Osteoblast (primary cell): Measurements from ENCODE around the gene SLC27A4. TPM values are rescaled to one million over a fixed set of nuclear protein-coding genes. Genes with fewer than 3 reads are reported as not detected.
A peak's percentile ranks its signal among the peaks of the same experiment; 100 is the strongest.

Experiments used
- DNase-seq: peaks from one replicate; pipeline ENCODE4 v3.0.0; 2011; ENCODE audit warnings: low spot score, mixed read lengths; ENCODE audit not compliant: insufficient read length; ENCODE audit errors: missing footprints
- H2AFZ ChIP-seq: 2 replicates; pipeline ENCODE4 v1.6.0; 2011; ENCODE audit warnings: mild to moderate bottlenecking, low read length
- H3K27ac ChIP-seq: 2 replicates; pipeline ENCODE4 v1.5.1; 2011; ENCODE audit warnings: mild to moderate bottlenecking, low read depth, low read length, moderate library complexity
- H3K27me3 ChIP-seq: 2 replicates; pipeline ENCODE4 v1.6.0; 2012; ENCODE audit warnings: mild to moderate bottlenecking, control low read depth, inconsistent platforms, low read length, moderate library complexity; ENCODE audit not compliant: insufficient read depth
- H3K36me3 ChIP-seq: 2 replicates; pipeline ENCODE4 v1.5.1; 2011; ENCODE audit warnings: mild to moderate bottlenecking, low read length, control low read depth, moderate library complexity; ENCODE audit not compliant: insufficient read depth
- H3K4me1 ChIP-seq: 2 replicates; pipeline ENCODE4 v1.5.1; 2011; ENCODE audit warnings: mild to moderate bottlenecking, low read length, control low read depth, moderate library complexity; ENCODE audit not compliant: insufficient read depth
- H3K4me2 ChIP-seq: 2 replicates; pipeline ENCODE4 v1.6.0; 2011; ENCODE audit warnings: mild to moderate bottlenecking, low read length; ENCODE audit not compliant: insufficient read depth
- H3K4me3 ChIP-seq: fragments of 200-600 bp; sonication (generic); 3 replicates; pipeline ENCODE4 v1.5.1; 2012; ENCODE audit warnings: mild to moderate bottlenecking, low read length, inconsistent platforms; ENCODE audit not compliant: insufficient read depth
- H3K79me2 ChIP-seq: 2 replicates; pipeline ENCODE4 v1.6.0; 2012; ENCODE audit warnings: mild to moderate bottlenecking, low read length, control low read depth, inconsistent platforms; ENCODE audit not compliant: insufficient read depth
- H3K9me3 ChIP-seq: 2 replicates; pipeline ENCODE4 v1.5.1; 2011; ENCODE audit warnings: low read depth, low read length, control low read depth
- H4K20me1 ChIP-seq: 2 replicates; pipeline ENCODE4 v1.6.0; 2012; ENCODE audit warnings: mild to moderate bottlenecking, low read length, control low read depth; ENCODE audit not compliant: insufficient read depth
- CTCF ChIP-seq: IDR thresholded peaks from 2 replicates; pipeline ENCODE4 v1.5.1; 2011; ENCODE audit warnings: mild to moderate bottlenecking, low read depth, low read length, moderate library complexity; ENCODE audit errors: extremely low read depth
- total RNA-seq: library from RNA; depleted of rRNA; stranded (reverse); fragments of >200 nt; gene quantifications from 2 replicates; pipeline ENCODE4 v1.2.3, GENCODE V29; 2012

SLC27A4 gene
- total RNA-seq, 1 donor: 21.4 TPM

- no peak overlapping the region for H2AFZ ChIP-seq
- H3K4me3 ChIP-seq: no peak overlapping the region
- H3K4me2 ChIP-seq: no peak overlapping the region
- H4K20me1 ChIP-seq: no peaks in the 10 kb centered on the region
- peak; percentile 45 for DNase-seq
- H3K4me1 ChIP-seq: peaks cover 10% of the 10 kb centered on the region
- no peaks in the 10 kb centered on the region for H3K79me2 ChIP-seq
- H3K27ac ChIP-seq: no peak overlapping the region
- no peaks in the 10 kb centered on the region for H3K9me3 ChIP-seq
- TF ChIP-seq CTCF: no peak
- peaks cover 6% of the 10 kb centered on the region for H3K36me3 ChIP-seq
- no peaks in the 10 kb centered on the region for H3K27me3 ChIP-seq
These were observed 18.5 kb downstream of the SLC27A4 start for GRCh38 chr9:128358861-128359260.

GRCh38 chr9:128360826-128361225 lies 20.5 kb downstream of the SLC27A4 start:
- Histone ChIP-seq H3K27me3 (no peaks in the 10 kb centered on the region), H3K4me1 (peaks cover 18% of the 10 kb centered on the region), H2AFZ (no peak overlapping the region), H3K79me2 (no peaks in the 10 kb centered on the region), H3K4me2 (no peak overlapping the region), H4K20me1 (no peaks in the 10 kb centered on the region), H3K27ac (no peak overlapping the region), H3K36me3 (peaks cover 1% of the 10 kb centered on the region), H3K4me3 (no peak overlapping the region), H3K9me3 (no peaks in the 10 kb centered on the region)
- no peak for TF ChIP-seq CTCF
- peak; percentile 67 for DNase-seq

GRCh38 chr9:128361296-128361985 lies 21.1 kb downstream of the SLC27A4 start:
- H3K36me3 ChIP-seq: no peaks in the 10 kb centered on the region
- H3K27ac ChIP-seq: no peak overlapping the region
- H3K79me2 ChIP-seq: no peaks in the 10 kb centered on the region
- H3K4me1 ChIP-seq: peaks cover 18% of the 10 kb centered on the region
- peak overlapping the region; percentile 88 for H3K4me2 ChIP-seq
- DNase-seq: peak; percentile 81
- peak overlapping the region; percentile 88 for H2AFZ ChIP-seq
- H3K9me3 ChIP-seq: no peaks in the 10 kb centered on the region
- peak overlapping the region; percentile 72 for H3K4me3 ChIP-seq
- no peaks in the 10 kb centered on the region for H4K20me1 ChIP-seq
- no peaks in the 10 kb centered on the region for H3K27me3 ChIP-seq
- no peak for TF ChIP-seq CTCF

GRCh38 chr9:128361986-128362646 lies 21.8 kb downstream of the SLC27A4 start:
- H3K9me3 ChIP-seq: no peaks in the 10 kb centered on the region
- H3K4me3 ChIP-seq: peak overlapping the region; percentile 72
- H4K20me1 ChIP-seq: no peaks in the 10 kb centered on the region
- no peaks in the 10 kb centered on the region for H3K27me3 ChIP-seq
- peak overlapping the region; percentile 88 for H3K4me2 ChIP-seq
- no peaks in the 10 kb centered on the region for H3K79me2 ChIP-seq
- H3K27ac ChIP-seq: no peak overlapping the region
- peak; percentile 98 for DNase-seq
- H3K4me1 ChIP-seq: peaks cover 18% of the 10 kb centered on the region
- TF ChIP-seq CTCF: peak; percentile 93
- no peaks in the 10 kb centered on the region for H3K36me3 ChIP-seq
- H2AFZ ChIP-seq: peak overlapping the region; percentile 88
